SJCRH30 (cell line): ENCODE measurements around the gene MYBPC1. TPM values are rescaled to one million over a fixed set of nuclear protein-coding genes. Genes with fewer than 3 reads are reported as not detected.
"Not testable (repeated sequence)": the region's sequence is repeated elsewhere in the genome, so short reads cannot be mapped to it uniquely, and the experiment has no call there.

Experiments
- DNase-seq, 2 experiments: peaks; one replicate each; pipeline ENCODE4 v3.0.0-alpha.2; 2015 to 2020
- H3K27ac ChIP-seq: fragments of 250-450 bp; sonication (Bioruptor Pico); 2 replicates; pipeline ENCODE4 v1.5.1; 2020; ENCODE audit warnings: mild to moderate bottlenecking, moderate library complexity
- H3K27me3 ChIP-seq: fragments of 250-450 bp; sonication (Bioruptor Pico); 2 replicates; pipeline ENCODE4 v1.5.1; 2020; ENCODE audit warnings: mild to moderate bottlenecking, moderate library complexity
- H3K36me3 ChIP-seq: fragments of 250-450 bp; sonication (Bioruptor Pico); 2 replicates; pipeline ENCODE4 v1.5.1; 2020; ENCODE audit warnings: mild to moderate bottlenecking, moderate library complexity
- H3K4me1 ChIP-seq: fragments of 250-450 bp; sonication (Bioruptor Pico); 2 replicates; pipeline ENCODE4 v1.5.1; 2020; ENCODE audit warnings: mild to moderate bottlenecking, moderate library complexity
- H3K4me3 ChIP-seq: fragments of 250-450 bp; sonication (Bioruptor Pico); 2 replicates; pipeline ENCODE4 v1.5.1; 2020; ENCODE audit warnings: mild to moderate bottlenecking, moderate library complexity
- H3K9me3 ChIP-seq: fragments of 250-450 bp; sonication (Bioruptor Pico); replicated peaks from 2 replicates; pipeline ENCODE4 v1.5.1; 2020; ENCODE audit warnings: mild to moderate bottlenecking, moderate library complexity
- total RNA-seq: library from RNA; depleted of rRNA; stranded (reverse); fragments of >200 nt; shearing (Covaris generic); gene quantifications from 2 replicates; pipeline ENCODE4 v1.2.3, GENCODE V29; 2014; rRNA removed

MYBPC1 gene, protein sequence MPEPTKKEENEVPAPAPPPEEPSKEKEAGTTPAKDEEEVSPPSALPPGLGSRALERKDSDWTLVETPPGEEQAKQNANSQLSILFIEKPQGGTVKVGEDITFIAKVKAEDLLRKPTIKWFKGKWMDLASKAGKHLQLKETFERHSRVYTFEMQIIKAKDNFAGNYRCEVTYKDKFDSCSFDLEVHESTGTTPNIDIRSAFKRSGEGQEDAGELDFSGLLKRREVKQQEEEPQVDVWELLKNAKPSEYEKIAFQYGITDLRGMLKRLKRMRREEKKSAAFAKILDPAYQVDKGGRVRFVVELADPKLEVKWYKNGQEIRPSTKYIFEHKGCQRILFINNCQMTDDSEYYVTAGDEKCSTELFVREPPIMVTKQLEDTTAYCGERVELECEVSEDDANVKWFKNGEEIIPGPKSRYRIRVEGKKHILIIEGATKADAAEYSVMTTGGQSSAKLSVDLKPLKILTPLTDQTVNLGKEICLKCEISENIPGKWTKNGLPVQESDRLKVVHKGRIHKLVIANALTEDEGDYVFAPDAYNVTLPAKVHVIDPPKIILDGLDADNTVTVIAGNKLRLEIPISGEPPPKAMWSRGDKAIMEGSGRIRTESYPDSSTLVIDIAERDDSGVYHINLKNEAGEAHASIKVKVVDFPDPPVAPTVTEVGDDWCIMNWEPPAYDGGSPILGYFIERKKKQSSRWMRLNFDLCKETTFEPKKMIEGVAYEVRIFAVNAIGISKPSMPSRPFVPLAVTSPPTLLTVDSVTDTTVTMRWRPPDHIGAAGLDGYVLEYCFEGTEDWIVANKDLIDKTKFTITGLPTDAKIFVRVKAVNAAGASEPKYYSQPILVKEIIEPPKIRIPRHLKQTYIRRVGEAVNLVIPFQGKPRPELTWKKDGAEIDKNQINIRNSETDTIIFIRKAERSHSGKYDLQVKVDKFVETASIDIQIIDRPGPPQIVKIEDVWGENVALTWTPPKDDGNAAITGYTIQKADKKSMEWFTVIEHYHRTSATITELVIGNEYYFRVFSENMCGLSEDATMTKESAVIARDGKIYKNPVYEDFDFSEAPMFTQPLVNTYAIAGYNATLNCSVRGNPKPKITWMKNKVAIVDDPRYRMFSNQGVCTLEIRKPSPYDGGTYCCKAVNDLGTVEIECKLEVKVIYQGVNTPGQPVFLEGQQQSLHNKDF
- not detected in 2 replicates for total RNA-seq

DNA sequence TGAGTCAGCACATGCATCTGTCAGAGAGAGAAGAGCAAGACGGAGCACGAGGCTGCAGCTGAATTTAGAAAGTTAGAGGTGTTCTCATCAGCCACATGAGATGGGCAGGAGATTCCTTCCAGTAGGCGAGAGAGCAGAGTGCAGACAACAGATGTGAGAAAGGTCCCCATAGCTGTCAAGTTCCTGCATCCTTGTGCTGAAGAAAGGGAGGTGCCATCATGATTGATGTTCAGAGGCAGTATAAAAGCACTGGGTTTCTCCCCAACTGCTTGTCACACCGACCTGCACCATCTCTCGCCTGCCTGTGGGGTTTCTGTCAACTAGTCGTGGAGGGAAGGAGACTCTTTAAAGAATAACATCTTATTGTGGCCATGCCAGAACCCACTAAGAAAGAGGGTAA, at the start of gene MYBPC1:
MYBPC1 (plus strand) TSS at position 272 of the 400 bp plus-strand sequence; CDS start at position 372, 100 bp downstream.
- Histone ChIP-seq H3K27me3 (no peaks in the 10 kb centered on the region), H3K4me1 (no peaks in the 10 kb centered on the region), H3K36me3 (no peaks in the 10 kb centered on the region), H3K9me3 (no peaks in the 10 kb centered on the region), H3K4me3 (no peak within 1 kb of the TSS), H3K27ac (no peak within 1 kb of the TSS)
- DNase-seq: no peak

DNA sequence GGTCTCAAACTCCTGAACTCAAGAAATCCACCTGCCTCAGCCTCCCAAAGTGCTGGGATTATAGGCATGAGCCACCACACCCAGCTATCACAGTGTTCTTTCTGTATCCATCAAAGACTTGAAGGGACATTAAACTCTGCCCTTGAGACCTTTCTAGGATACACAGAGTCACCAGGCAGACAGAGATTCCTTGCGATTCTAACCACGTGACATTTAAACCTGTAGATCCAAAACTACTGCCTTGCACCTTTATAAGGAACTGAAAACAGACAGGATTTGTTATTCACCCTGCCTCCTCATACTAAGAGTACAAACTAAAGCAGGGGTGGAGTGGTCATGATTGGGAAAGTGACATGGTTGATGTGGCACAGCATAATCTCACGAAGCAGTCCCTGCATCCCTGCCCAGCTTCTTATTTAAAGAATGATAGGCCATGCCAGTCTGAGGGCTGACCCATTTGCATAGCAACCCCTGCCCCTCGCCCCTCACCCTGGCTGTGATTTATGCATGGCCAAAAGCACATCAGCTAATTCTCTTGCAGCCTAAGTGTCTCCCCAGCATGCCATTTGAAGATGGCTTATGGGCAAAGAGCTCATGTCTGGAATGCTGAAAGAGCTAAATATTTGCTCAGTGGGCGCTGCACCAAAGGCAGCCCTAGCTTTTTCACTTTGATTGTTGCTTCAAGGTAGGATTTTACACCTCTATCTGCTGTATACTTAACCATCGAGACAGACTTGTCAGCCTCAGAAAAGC, 43.2 kb upstream of the MYBPC1 start:
- Histone ChIP-seq H3K9me3 (no peaks in the 10 kb centered on the region), H3K36me3 (no peaks in the 10 kb centered on the region), H3K27ac (peak overlapping the region; percentile 61), H3K4me1 (peaks cover 13% of the 10 kb centered on the region), H3K27me3 (no peaks in the 10 kb centered on the region), H3K4me3 (peak overlapping the region; percentile 38)
- DNase-seq: no peak

DNA sequence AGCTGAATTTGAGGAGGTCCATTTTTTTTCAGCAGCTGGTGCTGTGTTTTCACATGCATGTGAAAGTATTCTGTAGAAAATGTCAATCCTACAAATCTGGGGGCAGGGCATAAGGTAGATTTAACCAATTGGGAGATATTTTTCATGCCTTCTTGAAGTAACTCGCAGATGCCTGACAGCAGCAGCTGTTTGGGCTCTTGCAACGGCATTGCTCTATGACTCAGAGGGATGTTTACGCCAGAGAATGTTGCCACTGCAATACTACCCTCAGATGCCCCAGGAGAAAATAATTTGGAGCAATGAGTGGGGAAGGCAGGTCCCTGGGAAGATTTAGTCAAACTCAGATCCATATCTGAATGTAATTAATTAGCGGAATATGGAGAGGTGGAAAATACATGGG, 42.5 kb upstream of the MYBPC1 start:
- H3K4me1 ChIP-seq: peaks cover 13% of the 10 kb centered on the region
- no peaks in the 10 kb centered on the region for H3K36me3 ChIP-seq
- H3K27me3 ChIP-seq: no peaks in the 10 kb centered on the region
- peak; percentile 87 to 92 for DNase-seq
- H3K9me3 ChIP-seq: no peaks in the 10 kb centered on the region
- H3K4me3 ChIP-seq: peak overlapping the region; percentile 38
- H3K27ac ChIP-seq: peak overlapping the region; percentile 61

DNA sequence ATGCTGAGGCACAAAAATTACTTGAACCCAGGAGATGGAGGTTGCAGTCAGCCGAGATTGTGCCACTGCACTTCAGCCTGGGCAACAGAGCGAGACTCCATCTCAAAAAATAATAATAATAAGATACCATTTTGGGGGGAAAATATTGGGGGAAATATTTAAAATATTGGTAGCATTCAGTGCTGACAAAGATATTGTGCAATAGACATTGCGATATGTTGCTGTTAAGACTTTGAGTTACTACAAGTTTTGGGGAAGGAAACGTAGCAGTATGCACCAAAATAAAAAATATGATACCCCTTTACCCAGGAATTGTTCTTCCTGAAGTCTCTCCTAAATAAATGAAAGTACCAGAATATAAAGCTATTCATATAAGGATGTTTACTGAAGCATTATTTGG, 37.7 kb upstream of the MYBPC1 start:
- no peak overlapping the region for H3K27ac ChIP-seq
- no peaks in the 10 kb centered on the region for H3K9me3 ChIP-seq
- DNase-seq: no peak
- no peak overlapping the region for H3K4me3 ChIP-seq
- no peaks in the 10 kb centered on the region for H3K36me3 ChIP-seq
- H3K27me3 ChIP-seq: no peaks in the 10 kb centered on the region
- peaks cover 6% of the 10 kb centered on the region for H3K4me1 ChIP-seq

DNA sequence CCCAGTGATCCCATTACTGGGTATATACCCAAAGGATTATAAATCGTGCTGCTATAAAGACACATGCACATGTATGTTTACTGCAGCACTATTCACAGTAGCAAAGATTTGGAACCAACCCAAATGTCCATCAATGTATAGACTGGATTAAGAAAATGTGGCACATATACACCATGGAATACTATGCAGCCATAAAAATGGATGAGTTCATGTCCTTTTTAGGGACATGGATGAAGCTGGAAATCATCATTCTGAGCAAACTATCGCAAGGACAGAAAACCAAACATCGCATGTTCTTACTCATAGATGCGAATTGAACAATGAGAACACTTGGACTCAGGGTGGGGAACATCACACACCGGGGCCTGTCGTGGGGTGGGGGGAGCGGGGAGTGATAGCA, 36.0 kb upstream of the MYBPC1 start:
- H3K27ac ChIP-seq, H3K27me3 ChIP-seq: not testable (repeated sequence)

DNA sequence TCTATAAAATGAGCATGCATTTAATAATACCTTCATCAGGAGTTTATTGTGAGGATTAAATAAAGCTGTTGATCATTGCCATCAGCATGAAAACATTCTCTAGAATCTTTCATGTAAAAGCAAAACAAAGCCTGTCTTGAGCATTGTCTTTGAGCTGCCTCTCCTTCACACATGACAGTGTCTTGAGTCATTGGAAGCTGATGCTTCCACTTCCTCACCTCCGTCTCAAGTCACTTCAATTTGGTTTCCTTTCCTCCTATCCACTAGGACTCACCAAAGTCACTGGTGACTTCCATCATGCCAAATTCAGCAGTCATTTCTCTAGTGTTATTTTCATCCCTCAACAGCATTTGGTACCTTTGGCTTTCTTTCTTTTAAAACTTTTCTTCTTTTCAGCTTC, 31.6 kb upstream of the MYBPC1 start:
- DNase-seq: no peak
- H3K27ac ChIP-seq: no peak overlapping the region
- H3K36me3 ChIP-seq: no peaks in the 10 kb centered on the region
- no peaks in the 10 kb centered on the region for H3K4me1 ChIP-seq
- H3K9me3 ChIP-seq: no peaks in the 10 kb centered on the region
- H3K4me3 ChIP-seq: no peak overlapping the region
- H3K27me3 ChIP-seq: no peaks in the 10 kb centered on the region

More for the DNA sequence above, 36.0 kb upstream of the MYBPC1 start:
- not testable (repeated sequence) for DNase-seq, H3K9me3 ChIP-seq, H3K4me3 ChIP-seq, H3K4me1 ChIP-seq, H3K36me3 ChIP-seq

DNA sequence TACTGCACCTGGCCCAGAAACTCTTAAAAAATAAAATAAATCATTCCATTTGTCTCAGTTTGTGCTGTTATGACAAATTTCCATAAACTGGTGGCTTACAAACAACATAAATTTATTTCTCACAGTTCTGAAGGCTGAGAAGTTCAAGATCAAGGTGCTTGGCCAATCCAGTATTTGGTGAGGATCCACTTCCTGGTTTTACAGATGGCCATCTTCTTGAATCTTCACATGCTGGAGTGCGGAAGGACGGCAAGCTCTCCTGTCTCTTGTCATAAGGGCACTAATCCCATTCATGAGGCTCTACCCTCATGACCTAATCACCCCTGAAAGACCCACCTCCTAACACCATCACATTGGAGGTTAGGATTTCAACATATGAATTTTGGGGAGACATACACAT, 29.9 kb upstream of the MYBPC1 start:
- H3K27me3 ChIP-seq: no peaks in the 10 kb centered on the region
- no peaks in the 10 kb centered on the region for H3K9me3 ChIP-seq
- no peak overlapping the region for H3K27ac ChIP-seq
- no peaks in the 10 kb centered on the region for H3K36me3 ChIP-seq
- peak in 1 of 2 experiments; percentile 15 for DNase-seq
- no peaks in the 10 kb centered on the region for H3K4me1 ChIP-seq
- no peak overlapping the region for H3K4me3 ChIP-seq

DNA sequence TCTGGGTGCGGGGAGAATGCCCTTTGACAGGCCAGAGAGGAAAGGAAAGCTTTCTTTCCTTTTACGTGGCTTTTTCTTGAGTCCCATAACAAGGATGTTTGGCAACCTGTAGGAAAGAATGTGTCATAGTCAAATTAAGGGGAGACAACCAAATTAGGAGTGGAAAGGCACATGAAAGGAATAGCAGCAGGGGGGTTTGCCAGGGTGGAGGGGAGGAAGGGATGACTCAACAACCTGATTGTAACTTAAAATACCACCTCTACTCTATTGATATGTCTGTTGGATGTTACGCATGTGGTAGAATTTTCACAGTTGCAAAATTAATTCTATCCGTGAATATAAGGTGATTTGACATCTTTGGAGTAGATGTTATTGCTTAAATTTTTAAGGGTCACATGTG, 28.5 kb upstream of the MYBPC1 start:
- no peaks in the 10 kb centered on the region for H3K27me3 ChIP-seq
- no peaks in the 10 kb centered on the region for H3K36me3 ChIP-seq
- H3K27ac ChIP-seq: no peak overlapping the region
- no peak overlapping the region for H3K4me3 ChIP-seq
- H3K4me1 ChIP-seq: no peaks in the 10 kb centered on the region
- DNase-seq: no peak
- no peaks in the 10 kb centered on the region for H3K9me3 ChIP-seq

DNA sequence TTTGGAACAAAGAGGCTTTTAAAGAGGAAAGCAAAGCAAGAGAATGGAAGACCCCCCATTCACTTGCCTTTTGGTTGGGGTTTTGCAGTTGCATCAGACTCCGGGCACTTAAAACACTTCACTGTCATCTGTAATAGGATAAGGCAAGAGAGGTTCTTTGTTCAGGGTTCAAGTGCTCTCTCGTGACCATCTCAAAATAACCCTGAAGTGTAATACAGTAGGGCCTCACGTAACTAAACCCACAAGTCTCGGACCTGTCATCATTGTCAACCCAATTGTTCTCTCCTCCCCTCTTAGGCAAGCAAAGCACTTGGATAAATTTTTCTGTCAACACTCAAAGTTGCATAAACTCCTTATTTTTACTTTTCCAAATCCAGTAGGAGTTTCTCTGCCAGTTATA, 26.9 kb upstream of the MYBPC1 start:
- no peak overlapping the region for H3K4me3 ChIP-seq
- no peak overlapping the region for H3K27ac ChIP-seq
- H3K4me1 ChIP-seq: no peaks in the 10 kb centered on the region
- no peaks in the 10 kb centered on the region for H3K27me3 ChIP-seq
- DNase-seq: no peak
- H3K9me3 ChIP-seq: no peaks in the 10 kb centered on the region
- no peaks in the 10 kb centered on the region for H3K36me3 ChIP-seq

DNA sequence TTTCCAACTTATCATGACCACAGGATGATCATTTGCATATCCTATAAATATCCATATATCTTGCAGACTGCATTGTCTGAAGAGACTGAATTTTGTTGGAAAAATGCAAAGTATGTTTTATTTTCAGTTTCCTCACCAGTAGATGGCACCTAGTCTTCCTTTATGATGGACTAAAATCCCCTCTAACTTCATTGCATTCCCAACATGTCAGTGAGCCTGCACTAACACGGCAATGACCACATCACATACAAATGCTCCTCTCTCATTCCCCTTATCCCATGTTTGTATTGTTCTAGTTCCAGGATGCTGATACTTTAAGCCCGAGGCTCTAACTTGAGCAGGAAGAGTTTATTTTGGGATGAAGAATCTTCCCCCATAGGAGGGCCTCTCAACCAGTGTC, 24.7 kb upstream of the MYBPC1 start:
- H3K4me1 ChIP-seq: no peaks in the 10 kb centered on the region
- no peaks in the 10 kb centered on the region for H3K9me3 ChIP-seq
- peak in 1 of 2 experiments; percentile 40 for DNase-seq
- H3K27ac ChIP-seq: no peak overlapping the region
- no peaks in the 10 kb centered on the region for H3K27me3 ChIP-seq
- no peaks in the 10 kb centered on the region for H3K36me3 ChIP-seq
- H3K4me3 ChIP-seq: no peak overlapping the region

DNA sequence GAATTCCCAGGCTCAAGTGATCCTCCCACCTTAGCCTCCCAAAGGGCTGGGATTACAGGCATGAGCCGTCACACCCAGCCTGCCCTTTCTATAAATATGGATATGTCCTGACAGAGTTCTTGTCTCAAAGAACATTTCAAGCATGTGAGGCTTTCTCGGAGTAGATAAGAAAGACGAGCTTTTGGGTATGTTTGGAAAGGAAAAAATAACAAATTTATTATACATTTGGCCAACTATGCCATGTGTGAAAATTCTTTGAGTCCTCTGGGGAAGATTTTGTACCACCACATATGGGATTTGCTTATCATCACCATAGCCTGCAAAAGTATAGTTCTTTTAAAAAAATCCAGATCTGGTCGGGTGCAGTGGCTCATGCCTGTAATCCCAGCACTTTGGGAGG, 23.7 kb upstream of the MYBPC1 start:
- no peak for DNase-seq
- no peak overlapping the region for H3K4me3 ChIP-seq
- no peaks in the 10 kb centered on the region for H3K9me3 ChIP-seq
- H3K36me3 ChIP-seq: no peaks in the 10 kb centered on the region
- no peaks in the 10 kb centered on the region for H3K27me3 ChIP-seq
- no peak overlapping the region for H3K27ac ChIP-seq
- H3K4me1 ChIP-seq: no peaks in the 10 kb centered on the region

DNA sequence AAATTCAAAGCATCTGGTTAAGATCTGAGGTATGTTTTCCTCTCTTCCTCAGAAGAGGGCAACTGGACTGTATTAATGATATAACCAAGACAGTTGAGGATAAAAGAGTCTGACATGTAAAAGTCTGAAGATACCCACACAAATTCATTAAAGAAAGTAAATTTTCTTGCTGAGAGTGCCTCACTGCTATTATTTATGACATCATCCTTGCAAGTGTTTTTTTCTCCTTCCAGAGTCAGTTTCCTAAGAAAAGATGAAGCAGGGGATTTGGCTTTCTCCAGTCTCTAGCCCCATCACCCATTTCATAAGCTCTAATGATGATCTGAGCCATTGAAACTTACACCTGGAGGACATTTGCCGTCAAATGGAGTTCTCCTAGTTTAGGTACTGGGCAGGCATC, 21.0 kb upstream of the MYBPC1 start:
- DNase-seq: no peak
- Histone ChIP-seq H3K27ac (no peak overlapping the region), H3K36me3 (no peaks in the 10 kb centered on the region), H3K4me3 (no peak overlapping the region), H3K9me3 (no peaks in the 10 kb centered on the region), H3K27me3 (no peaks in the 10 kb centered on the region), H3K4me1 (no peaks in the 10 kb centered on the region)

DNA sequence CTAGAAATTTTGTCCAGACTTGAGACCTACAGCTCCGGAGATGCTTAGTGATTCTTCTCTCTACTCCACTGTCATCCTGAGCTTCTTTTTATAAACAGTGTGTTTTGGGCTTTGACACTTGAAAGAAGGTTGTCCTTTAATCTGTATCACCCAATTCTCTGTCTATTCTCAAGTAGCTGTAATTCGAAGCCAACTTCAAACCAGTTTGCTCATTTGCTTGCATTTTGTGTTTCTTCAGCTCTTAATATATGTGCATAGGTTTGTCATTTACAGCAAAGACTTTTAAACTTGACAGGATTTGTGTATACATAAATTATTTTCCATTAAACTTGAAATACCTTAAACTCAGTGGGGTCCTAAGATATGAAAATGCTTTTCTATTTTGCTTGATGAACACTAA, 16.4 kb upstream of the MYBPC1 start:
- DNase-seq: no peak
- Histone ChIP-seq H3K9me3 (no peaks in the 10 kb centered on the region), H3K27ac (no peak overlapping the region), H3K36me3 (no peaks in the 10 kb centered on the region), H3K27me3 (no peaks in the 10 kb centered on the region), H3K4me3 (no peak overlapping the region), H3K4me1 (no peaks in the 10 kb centered on the region)

DNA sequence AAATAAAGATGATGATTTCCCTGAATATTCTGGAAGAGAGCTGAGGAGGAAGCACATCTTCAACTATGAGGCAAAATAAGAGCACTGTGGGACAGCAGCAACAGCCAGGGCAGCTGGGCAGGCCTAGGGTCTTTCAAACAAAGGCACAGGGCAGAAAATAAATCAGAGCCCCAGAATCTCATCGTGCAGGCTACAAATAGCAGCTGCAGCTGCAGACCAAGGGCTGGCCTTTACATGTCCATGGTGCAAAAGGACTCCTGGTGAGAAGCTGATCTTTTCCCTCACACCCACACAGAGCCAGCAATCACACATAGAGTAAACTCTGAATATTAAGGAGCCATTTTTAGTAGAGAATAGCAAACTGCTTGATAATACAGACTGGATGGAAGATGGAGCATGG, 13.6 kb upstream of the MYBPC1 start:
- Histone ChIP-seq H3K9me3 (no peaks in the 10 kb centered on the region), H3K27ac (no peak overlapping the region), H3K36me3 (no peaks in the 10 kb centered on the region), H3K4me3 (no peak overlapping the region), H3K4me1 (no peaks in the 10 kb centered on the region), H3K27me3 (no peaks in the 10 kb centered on the region)
- no peak for DNase-seq
